SK-N-SH (cell line): ENCODE data around the gene CCDC74B. TPM values are rescaled to one million over a fixed set of nuclear protein-coding genes. Genes with fewer than 3 reads are reported as not detected.
"Not testable (repeated sequence)": the region's sequence is repeated elsewhere in the genome, so short reads cannot be mapped to it uniquely, and the experiment has no call there.

Experiments
- CTCF ChIA-PET: fragments of 300-600, 350-600 bp; formaldehyde crosslinking; extraction: SDS; loops from one replicate; lab custom pipeline; 2021; lab: Yijun Ruan, JAX
- POLR2A ChIA-PET: fragments of 350-600 bp; sonication (Branson Sonifier 250); formaldehyde crosslinking; extraction: SDS; loops from one replicate; lab custom pipeline; 2020; ENCODE audit warnings: antibody characterized with exemption, inconsistent platforms; lab: Yijun Ruan, JAX
- DNase-seq: peaks from one replicate; pipeline ENCODE4 v3.0.0; 2012
- H2AFZ ChIP-seq: fragments of 200-600 bp; sonication (generic); 2 replicates; pipeline ENCODE4 v1.8.1; 2016; ENCODE audit warnings: antibody characterized with exemption, mild to moderate bottlenecking, low read depth
- H3F3A ChIP-seq: fragments of 200-600 bp; sonication (generic); replicated peaks from 2 replicates; pipeline ENCODE3; 2016; ENCODE audit warnings: antibody characterized with exemption, mild to moderate bottlenecking; ENCODE audit not compliant: insufficient read depth
- H3K27ac ChIP-seq, 2 experiments: fragments of 200-500 bp in 1 of 2; fragments of 200-600 bp in 1 of 2; sonication (Bioruptor generic) in 1 of 2; sonication (generic), shearing (Covaris generic) in 1 of 2; 2 replicates each; pipeline versions ENCODE4 v1.5.1 to v1.6.1; 2014 to 2016; ENCODE audit warnings: low read depth in 2 of 2, inconsistent platforms in 1 of 2, low read length in 1 of 2, mild to moderate bottlenecking in 1 of 2, mixed read lengths in 1 of 2
- H3K27me3 ChIP-seq: fragments of 200-600 bp; sonication (generic), shearing (Covaris generic); 2 replicates; pipeline ENCODE4 v1.6.1; 2016; ENCODE audit warnings: mixed run types; ENCODE audit not compliant: insufficient read depth
- H3K36me3 ChIP-seq, 2 experiments: fragments of 200-500 bp in 1 of 2; fragments of 200-600 bp in 1 of 2; sonication (Bioruptor generic) in 1 of 2; sonication (generic) in 1 of 2; replicated peaks in 1 of 2; 2 replicates each; pipeline versions ENCODE3 to v1.5.1; 2014 to 2016; ENCODE audit warnings: low read length in 1 of 2, mild to moderate bottlenecking in 1 of 2; ENCODE audit not compliant: insufficient read depth in 2 of 2, control insufficient read depth in 1 of 2
- H3K4me1 ChIP-seq, 2 experiments: fragments of 200-500 bp in 1 of 2; fragments of 200-600 bp in 1 of 2; sonication (Bioruptor generic) in 1 of 2; sonication (generic), shearing (Covaris generic) in 1 of 2; 2 replicates each; pipeline versions ENCODE4 v1.5.1 to v1.6.1; 2014 to 2016; ENCODE audit warnings: low read depth in 1 of 2, low read length in 1 of 2, mixed run types in 1 of 2; ENCODE audit not compliant: insufficient read depth in 2 of 2, control insufficient read depth in 1 of 2
- H3K4me2 ChIP-seq: fragments of 200-600 bp; sonication (generic), shearing (Covaris generic); 2 replicates; pipeline ENCODE4 v1.6.1; 2017; ENCODE audit warnings: mixed run types
- H3K4me3 ChIP-seq, 2 experiments: fragments of 200-500 bp in 1 of 2; fragments of 200-600 bp in 1 of 2; sonication (Bioruptor generic) in 1 of 2; sonication (generic), shearing (Covaris generic) in 1 of 2; 2 replicates each; pipeline versions ENCODE4 v1.5.1 to v1.8.1; 2014 to 2016; ENCODE audit warnings: low read depth in 2 of 2, inconsistent platforms in 1 of 2, low read length in 1 of 2, mild to moderate bottlenecking in 1 of 2, mixed read lengths in 1 of 2, moderate library complexity in 1 of 2
- H3K79me2 ChIP-seq: fragments of 200-600 bp; sonication (generic); 2 replicates; pipeline ENCODE4 v1.8.1; 2017; ENCODE audit warnings: mild to moderate bottlenecking; ENCODE audit not compliant: insufficient read depth
- H3K9ac ChIP-seq: fragments of 200-600 bp; sonication (generic); 2 replicates; pipeline ENCODE4 v1.6.1; 2017; ENCODE audit warnings: mixed run types
- H3K9me2 ChIP-seq: fragments of 200-600 bp; sonication (generic); 2 replicates; pipeline ENCODE4 v1.6.1; 2017; ENCODE audit warnings: mixed run types
- H3K9me3 ChIP-seq: fragments of 200-600 bp; sonication (generic); 2 replicates; pipeline ENCODE4 v1.6.1; 2017; ENCODE audit warnings: mixed run types, mild to moderate bottlenecking, moderate library complexity
- H4K20me1 ChIP-seq: fragments of 200-600 bp; sonication (generic); 2 replicates; pipeline ENCODE4 v1.6.1; 2017; ENCODE audit warnings: mild to moderate bottlenecking, mixed run types; ENCODE audit not compliant: insufficient read depth
- EP300 ChIP-seq, 2 experiments: IDR thresholded peaks; 2 replicates each; pipeline versions ENCODE4 v1.4.0 to v1.6.1; 2012; ENCODE audit warnings: borderline replicate concordance in 1 of 2, low read depth in 1 of 2, low read length in 1 of 2
- FOXJ3 ChIP-seq: sonication (generic); formaldehyde crosslinking; IDR thresholded peaks from 2 replicates; pipeline ENCODE4 v1.5.1; 2020; ENCODE audit warnings: mild to moderate bottlenecking, missing genetic modification reagents
- GATA2 ChIP-seq: sonication (generic); formaldehyde crosslinking; IDR thresholded peaks from 2 replicates; pipeline ENCODE4 v1.5.0; 2020; ENCODE audit warnings: mild to moderate bottlenecking, missing genetic modification reagents
- JUND ChIP-seq: IDR thresholded peaks from 2 replicates; pipeline ENCODE4 v1.4.0; 2012
- MAX ChIP-seq: IDR thresholded peaks from 2 replicates; pipeline ENCODE4 v1.4.0; 2012; ENCODE audit warnings: low read depth
- MEF2A ChIP-seq: IDR thresholded peaks from 2 replicates; pipeline ENCODE4 v1.4.0; 2012; ENCODE audit warnings: low read depth, borderline replicate concordance
- NRF1 ChIP-seq: IDR thresholded peaks from 2 replicates; pipeline ENCODE4 v1.6.1; 2012; ENCODE audit warnings: low read depth, mild to moderate bottlenecking, low read length
- PBX3 ChIP-seq: IDR thresholded peaks from 2 replicates; pipeline ENCODE4; 2012
- RAD21 ChIP-seq: IDR thresholded peaks from 2 replicates; pipeline ENCODE4 v1.6.1; 2012; ENCODE audit warnings: mild to moderate bottlenecking, low read length
- RFX5 ChIP-seq: IDR thresholded peaks from 2 replicates; pipeline ENCODE4 v1.6.1; 2012; ENCODE audit warnings: mild to moderate bottlenecking, improper control_type of control experiment, low read length
- TAF1 ChIP-seq: IDR thresholded peaks from 2 replicates; pipeline ENCODE4 v1.6.1; 2012; ENCODE audit warnings: low read depth, mild to moderate bottlenecking, low read length, moderate library complexity, borderline replicate concordance
- USF1 ChIP-seq: IDR thresholded peaks from 2 replicates; pipeline ENCODE4 v1.4.0; 2012; ENCODE audit warnings: low read depth, borderline replicate concordance
- YY1 ChIP-seq: IDR thresholded peaks from 2 replicates; pipeline ENCODE4 v1.4.0; 2012; ENCODE audit warnings: low read depth, mild to moderate bottlenecking
- ZBTB33 ChIP-seq: IDR thresholded peaks from 2 replicates; pipeline ENCODE4 v1.4.0; 2012; ENCODE audit warnings: low read depth, borderline replicate concordance
- WGBS: methylation state at CpG from one replicate; pipeline ENCODE4 v1.1.6; 2017; ENCODE audit warnings: low lambda C conversion rate; 5-methylcytosine and 5-hydroxymethylcytosine counted together
- polyA plus RNA-seq, 3 experiments: library from polyadenylated mRNA; depleted of rRNA; stranded (reverse); fragments of >200 nt; gene quantifications; 2 replicates each; pipeline ENCODE4 v1.2.3, GENCODE V29; 2012
- TF ChIP-seq, protein P1 (sequence below): fragments of 200-600 bp; sonication (generic); IDR thresholded peaks from 2 replicates; pipeline ENCODE4 v1.6.1; 2017; ENCODE audit warnings: antibody characterized with exemption, mild to moderate bottlenecking, moderate library complexity

CCDC74B gene
- polyA plus RNA-seq, 1 of the 3 experiments (the other 2 are of a cell fraction) = 14.5 TPM

DNA sequence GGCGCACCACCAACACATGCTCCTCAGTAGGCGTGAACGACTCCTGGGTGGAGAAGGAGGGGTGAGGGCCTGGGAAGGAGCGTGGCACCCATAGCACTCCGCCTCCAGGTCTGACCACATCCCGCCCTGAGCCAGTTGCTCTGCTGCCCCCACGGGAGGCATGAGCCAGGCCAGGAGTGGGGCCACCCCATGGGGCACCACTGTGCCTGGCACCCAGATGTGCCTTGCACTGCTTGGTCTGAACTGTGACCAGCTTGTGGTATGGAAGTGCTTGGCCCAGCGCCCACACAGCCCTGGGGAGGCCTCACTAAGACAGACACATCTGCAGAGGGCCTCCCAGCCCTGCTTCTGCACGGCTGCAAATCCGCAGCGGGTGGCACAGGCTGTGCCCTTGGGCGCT, 12.4 kb upstream of the CCDC74B start:
- H3K4me1 ChIP-seq = peaks cover 0 to 21% of the 10 kb centered on the region in 2 experiments; a peak in 1 of 4 replicates
- H3K9ac ChIP-seq, H3K27me3 ChIP-seq, H3F3A ChIP-seq, H3K9me2 ChIP-seq, H3K79me2 ChIP-seq, H3K4me3 ChIP-seq, H3K9me3 ChIP-seq, H4K20me1 ChIP-seq, CTCF ChIA-PET, H3K4me2 ChIP-seq, H2AFZ ChIP-seq: not testable (repeated sequence)
- peak overlapping the region in 1 of 2 experiments; percentile 47; a peak in 1 of 4 replicates for H3K27ac ChIP-seq
- peaks cover 0 to 29% of the 10 kb centered on the region in 2 experiments for H3K36me3 ChIP-seq
- POLR2A ChIA-PET = interaction anchor here (1.0 kb wide), 1 partner anchor 24 kb away, joined by 3 read pairs; the partner anchor contains the start of gene SMPD4
- DNase-seq = peak; percentile 74
- 0% methylated on average over 1 of the region's 12 CpGs for WGBS
- TF ChIP-seq EP300 (IDR thresholded peaks at IDR 0.05; ENCODE audit: borderline replicate concordance in 1 of 2, low read depth in 1 of 2, low read length in 1 of 2) (peak in 1 of 2 experiments; percentile 32; a peak in 1 of 4 replicates), FOXJ3 (peak; percentile 70)

GRCh38 chr2:130156624-130157004, 11.7 kb upstream of the CCDC74B start:
- H3K79me2 ChIP-seq = no peaks in the 10 kb centered on the region
- H3K4me3 ChIP-seq = no peak overlapping the region
- ChIA-PET CTCF (interaction anchor here (1.4 kb wide), 4 partner anchors 174 to 233 kb away, joined by 3 to 10 read pairs (median 4); no protein-coding TSS in a partner anchor), POLR2A (no interaction called here)
- TF ChIP-seq NRF1 = no peak
- TF ChIP-seq GATA2 (CRISPR knock-in tag) = no peak
- no peak for TF ChIP-seq MEF2A
- TF ChIP-seq RAD21 = no peak
- no peak for TF ChIP-seq JUND
- no peak for TF ChIP-seq RFX5
- TF ChIP-seq MAX = no peak
- TF ChIP-seq, protein P1, sequence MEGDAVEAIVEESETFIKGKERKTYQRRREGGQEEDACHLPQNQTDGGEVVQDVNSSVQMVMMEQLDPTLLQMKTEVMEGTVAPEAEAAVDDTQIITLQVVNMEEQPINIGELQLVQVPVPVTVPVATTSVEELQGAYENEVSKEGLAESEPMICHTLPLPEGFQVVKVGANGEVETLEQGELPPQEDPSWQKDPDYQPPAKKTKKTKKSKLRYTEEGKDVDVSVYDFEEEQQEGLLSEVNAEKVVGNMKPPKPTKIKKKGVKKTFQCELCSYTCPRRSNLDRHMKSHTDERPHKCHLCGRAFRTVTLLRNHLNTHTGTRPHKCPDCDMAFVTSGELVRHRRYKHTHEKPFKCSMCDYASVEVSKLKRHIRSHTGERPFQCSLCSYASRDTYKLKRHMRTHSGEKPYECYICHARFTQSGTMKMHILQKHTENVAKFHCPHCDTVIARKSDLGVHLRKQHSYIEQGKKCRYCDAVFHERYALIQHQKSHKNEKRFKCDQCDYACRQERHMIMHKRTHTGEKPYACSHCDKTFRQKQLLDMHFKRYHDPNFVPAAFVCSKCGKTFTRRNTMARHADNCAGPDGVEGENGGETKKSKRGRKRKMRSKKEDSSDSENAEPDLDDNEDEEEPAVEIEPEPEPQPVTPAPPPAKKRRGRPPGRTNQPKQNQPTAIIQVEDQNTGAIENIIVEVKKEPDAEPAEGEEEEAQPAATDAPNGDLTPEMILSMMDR = no peak
- no peak for TF ChIP-seq PBX3
- TF ChIP-seq USF1 = no peak
- TF ChIP-seq ZBTB33 = no peak
- TF ChIP-seq YY1 = no peak
- no peak for TF ChIP-seq TAF1
- H3F3A ChIP-seq = no peaks in the 10 kb centered on the region
- H3K4me2 ChIP-seq = no peak overlapping the region
- H3K4me1 ChIP-seq = peaks cover 0 to 21% of the 10 kb centered on the region in 2 experiments; a peak in 1 of 4 replicates
- no peaks in the 10 kb centered on the region for H3K9me3 ChIP-seq
- no peak for DNase-seq
- WGBS = 95% methylated on average over 4 of the region's 9 CpGs
- H3K27me3 ChIP-seq = no peaks in the 10 kb centered on the region
- H3K27ac ChIP-seq = peak overlapping the region in 1 of 2 experiments; percentile 22; a peak in 1 of 4 replicates
- H4K20me1 ChIP-seq = no peaks in the 10 kb centered on the region
- H3K9me2 ChIP-seq = no peaks in the 10 kb centered on the region
- peaks cover 0 to 32% of the 10 kb centered on the region in 2 experiments for H3K36me3 ChIP-seq
- no peak overlapping the region for H3K9ac ChIP-seq
- H2AFZ ChIP-seq = no peak overlapping the region
